ENCODE results near the gene CCDC122. TPM values are rescaled to one million over a fixed set of nuclear protein-coding genes. Genes with fewer than 3 reads are reported as not detected.
A peak's percentile ranks its signal among the peaks of the same experiment; 100 is the strongest.

CCDC122 gene
- total RNA-seq (2012; rRNA removed): 1.5 and 4.3 TPM in 2 replicates

- peak within 1 kb of the TSS; percentile 85 for H3K4me3 ChIP-seq (ENCODE audit: low read length)
- peak within 1 kb of the TSS; percentile 99 for H3K4me2 ChIP-seq (ENCODE audit: low read length)
- H3K9ac ChIP-seq (ENCODE audit: low read depth, low read length): peak within 1 kb of the TSS; percentile 99
- H3K27me3 ChIP-seq (ENCODE audit: control insufficient read depth, insufficient read depth, low read length): no peaks in the 10 kb centered on the region
- H3K36me3 ChIP-seq (ENCODE audit: insufficient read depth, low read length): no peaks in the 10 kb centered on the region
- H3K4me1 ChIP-seq (ENCODE audit: control insufficient read depth, insufficient read depth, low read length): peaks cover 18% of the 10 kb centered on the region
- no peaks in the 10 kb centered on the region for H3K9me3 ChIP-seq (replicated peaks; ENCODE audit: low read length)
Observed at GRCh38 chr13:43878892-43879754, at the start of gene CCDC122. CCDC122 (minus strand) TSS chr13:43879740; CDS start chr13:43869376, 10,364 bp downstream.

GRCh38 chr13:43924549-43925245 lies 45.2 kb upstream of the CCDC122 start:
- Histone ChIP-seq H3K9me3 (replicated peaks; ENCODE audit: low read length) (no peaks in the 10 kb centered on the region), H3K9ac (ENCODE audit: low read depth, low read length) (no peak overlapping the region), H3K4me2 (ENCODE audit: low read length) (no peak overlapping the region), H3K4me1 (ENCODE audit: control insufficient read depth, insufficient read depth, low read length) (no peaks in the 10 kb centered on the region), H3K4me3 (ENCODE audit: low read length) (no peak overlapping the region), H3K36me3 (ENCODE audit: insufficient read depth, low read length) (no peaks in the 10 kb centered on the region), H3K27me3 (ENCODE audit: control insufficient read depth, insufficient read depth, low read length) (peaks cover 33% of the 10 kb centered on the region)

- Histone ChIP-seq H3K9me3 (replicated peaks; ENCODE audit: low read length) (no peaks in the 10 kb centered on the region), H3K4me2 (ENCODE audit: low read length) (no peak overlapping the region)
Observed at GRCh38 chr13:43920965-43921674, 41.6 kb upstream of the CCDC122 start.

GRCh38 chr13:43918636-43919035 lies 39.1 kb upstream of the CCDC122 start:
- H3K9ac ChIP-seq (ENCODE audit: low read depth, low read length): no peak overlapping the region
- no peak overlapping the region for H3K4me3 ChIP-seq (ENCODE audit: low read length)
- no peaks in the 10 kb centered on the region for H3K4me1 ChIP-seq (ENCODE audit: control insufficient read depth, insufficient read depth, low read length)
- no peak overlapping the region for H3K4me2 ChIP-seq (ENCODE audit: low read length)
- H3K27me3 ChIP-seq (ENCODE audit: control insufficient read depth, insufficient read depth, low read length): peaks cover 32% of the 10 kb centered on the region
- no peaks in the 10 kb centered on the region for H3K9me3 ChIP-seq (replicated peaks; ENCODE audit: low read length)
- no peaks in the 10 kb centered on the region for H3K36me3 ChIP-seq (ENCODE audit: insufficient read depth, low read length)

More at GRCh38 chr13:43920965-43921674, 41.6 kb upstream of the CCDC122 start:
- Histone ChIP-seq H3K4me1 (ENCODE audit: control insufficient read depth, insufficient read depth, low read length) (no peaks in the 10 kb centered on the region), H3K36me3 (ENCODE audit: insufficient read depth, low read length) (no peaks in the 10 kb centered on the region), H3K27me3 (ENCODE audit: control insufficient read depth, insufficient read depth, low read length) (peaks cover 44% of the 10 kb centered on the region), H3K4me3 (ENCODE audit: low read length) (no peak overlapping the region), H3K9ac (ENCODE audit: low read depth, low read length) (no peak overlapping the region)

GRCh38 chr13:43916828-43917227 lies 37.3 kb upstream of the CCDC122 start:
- Histone ChIP-seq H3K36me3 (ENCODE audit: insufficient read depth, low read length) (no peaks in the 10 kb centered on the region), H3K4me3 (ENCODE audit: low read length) (no peak overlapping the region), H3K4me1 (ENCODE audit: control insufficient read depth, insufficient read depth, low read length) (no peaks in the 10 kb centered on the region), H3K9me3 (replicated peaks; ENCODE audit: low read length) (no peaks in the 10 kb centered on the region), H3K9ac (ENCODE audit: low read depth, low read length) (no peak overlapping the region), H3K4me2 (ENCODE audit: low read length) (no peak overlapping the region), H3K27me3 (ENCODE audit: control insufficient read depth, insufficient read depth, low read length) (peaks cover 38% of the 10 kb centered on the region)

- no peaks in the 10 kb centered on the region for H3K36me3 ChIP-seq (ENCODE audit: insufficient read depth, low read length)
- H3K27me3 ChIP-seq (ENCODE audit: control insufficient read depth, insufficient read depth, low read length): peaks cover 27% of the 10 kb centered on the region
- H3K9ac ChIP-seq (ENCODE audit: low read depth, low read length): no peak overlapping the region
- no peaks in the 10 kb centered on the region for H3K9me3 ChIP-seq (replicated peaks; ENCODE audit: low read length)
- H3K4me2 ChIP-seq (ENCODE audit: low read length): no peak overlapping the region
- H3K4me3 ChIP-seq (ENCODE audit: low read length): no peak overlapping the region
- H3K4me1 ChIP-seq (ENCODE audit: control insufficient read depth, insufficient read depth, low read length): no peaks in the 10 kb centered on the region
Observed at GRCh38 chr13:43915451-43915850, 35.9 kb upstream of the CCDC122 start.

GRCh38 chr13:43911871-43912270 lies 32.3 kb upstream of the CCDC122 start:
- Histone ChIP-seq H3K9me3 (replicated peaks; ENCODE audit: low read length) (no peaks in the 10 kb centered on the region), H3K4me1 (ENCODE audit: control insufficient read depth, insufficient read depth, low read length) (peaks cover 7% of the 10 kb centered on the region), H3K27me3 (ENCODE audit: control insufficient read depth, insufficient read depth, low read length) (peaks cover 10% of the 10 kb centered on the region), H3K36me3 (ENCODE audit: insufficient read depth, low read length) (no peaks in the 10 kb centered on the region), H3K4me2 (ENCODE audit: low read length) (no peak overlapping the region), H3K4me3 (ENCODE audit: low read length) (no peak overlapping the region), H3K9ac (ENCODE audit: low read depth, low read length) (no peak overlapping the region)

- Histone ChIP-seq H3K27me3 (ENCODE audit: control insufficient read depth, insufficient read depth, low read length) (peaks cover 8% of the 10 kb centered on the region), H3K36me3 (ENCODE audit: insufficient read depth, low read length) (no peaks in the 10 kb centered on the region)
Observed at GRCh38 chr13:43911278-43911677, 31.7 kb upstream of the CCDC122 start.

GRCh38 chr13:43910856-43911255 lies 31.3 kb upstream of the CCDC122 start:
- Histone ChIP-seq H3K27me3 (ENCODE audit: control insufficient read depth, insufficient read depth, low read length) (peaks cover 8% of the 10 kb centered on the region), H3K4me2 (ENCODE audit: low read length) (no peak overlapping the region), H3K9me3 (replicated peaks; ENCODE audit: low read length) (no peaks in the 10 kb centered on the region), H3K36me3 (ENCODE audit: insufficient read depth, low read length) (no peaks in the 10 kb centered on the region), H3K4me3 (ENCODE audit: low read length) (no peak overlapping the region), H3K4me1 (ENCODE audit: control insufficient read depth, insufficient read depth, low read length) (peaks cover 7% of the 10 kb centered on the region), H3K9ac (ENCODE audit: low read depth, low read length) (no peak overlapping the region)

More at GRCh38 chr13:43911278-43911677, 31.7 kb upstream of the CCDC122 start:
- peaks cover 7% of the 10 kb centered on the region for H3K4me1 ChIP-seq (ENCODE audit: control insufficient read depth, insufficient read depth, low read length)
- no peaks in the 10 kb centered on the region for H3K9me3 ChIP-seq (replicated peaks; ENCODE audit: low read length)
- H3K9ac ChIP-seq (ENCODE audit: low read depth, low read length): no peak overlapping the region
- no peak overlapping the region for H3K4me3 ChIP-seq (ENCODE audit: low read length)
- H3K4me2 ChIP-seq (ENCODE audit: low read length): no peak overlapping the region

GRCh38 chr13:43908156-43909126 lies 28.9 kb upstream of the CCDC122 start:
- no peaks in the 10 kb centered on the region for H3K36me3 ChIP-seq (ENCODE audit: insufficient read depth, low read length)
- peak overlapping the region; percentile 12 for H3K4me3 ChIP-seq (ENCODE audit: low read length)
- peak overlapping the region; percentile 53 for H3K4me2 ChIP-seq (ENCODE audit: low read length)
- H3K4me1 ChIP-seq (ENCODE audit: control insufficient read depth, insufficient read depth, low read length): peaks cover 7% of the 10 kb centered on the region
- no peaks in the 10 kb centered on the region for H3K9me3 ChIP-seq (replicated peaks; ENCODE audit: low read length)
- H3K27me3 ChIP-seq (ENCODE audit: control insufficient read depth, insufficient read depth, low read length): peaks cover 14% of the 10 kb centered on the region
- H3K9ac ChIP-seq (ENCODE audit: low read depth, low read length): peak overlapping the region; percentile 52

Data from skeletal muscle satellite cell (primary cell).